ENCODE measurements around the gene ANKRD23. TPM values are rescaled to one million over a fixed set of nuclear protein-coding genes. Genes with fewer than 3 reads are reported as not detected.
"Not testable (repeated sequence)": the region's sequence is repeated elsewhere in the genome, so short reads cannot be mapped to it uniquely, and the experiment has no call there.

Gene ANKRD23
- total RNA-seq, 1 donor from 2014 or later = 12.5 TPM

GRCh38 chr2:96808176-96808837, 35.5 kb downstream of the ANKRD23 start:
- Mint-ChIP-seq H3K36me3 (peaks cover 24% of the 10 kb centered on the region), H3K27me3 (ENCODE audit: low read depth) (no peaks in the 10 kb centered on the region), H3K27ac (no peak overlapping the region), H3K4me3 (no peak overlapping the region), H3K4me1 (no peaks in the 10 kb centered on the region), H3K9me3 (no peaks in the 10 kb centered on the region)
- DNase-seq (ENCODE audit: low spot score in 2 of 2, unreplicated experiment in 2 of 2) = no peak
- no peak for TF ChIP-seq CTCF (IDR thresholded peaks at IDR 0.05; ENCODE audit: unreplicated experiment)

- no peak for DNase-seq (ENCODE audit: low spot score in 2 of 2, unreplicated experiment in 2 of 2)
- H3K27ac Mint-ChIP-seq = no peak overlapping the region
- H3K36me3 Mint-ChIP-seq = peaks cover 22% of the 10 kb centered on the region
- H3K27me3 Mint-ChIP-seq (ENCODE audit: low read depth) = no peaks in the 10 kb centered on the region
- no peak for TF ChIP-seq CTCF (IDR thresholded peaks at IDR 0.05; ENCODE audit: unreplicated experiment)
- no peaks in the 10 kb centered on the region for H3K9me3 Mint-ChIP-seq
- no peaks in the 10 kb centered on the region for H3K4me1 Mint-ChIP-seq
- H3K4me3 Mint-ChIP-seq = no peak overlapping the region
These were observed 36.7 kb downstream of the ANKRD23 start for GRCh38 chr2:96807127-96807471.

- DNase-seq (ENCODE audit: low spot score in 2 of 2, unreplicated experiment in 2 of 2) = no peak
- Mint-ChIP-seq H3K4me1 (no peaks in the 10 kb centered on the region), H3K36me3 (peaks cover 22% of the 10 kb centered on the region), H3K9me3 (no peaks in the 10 kb centered on the region), H3K27ac (no peak overlapping the region), H3K27me3 (ENCODE audit: low read depth) (no peaks in the 10 kb centered on the region), H3K4me3 (no peak overlapping the region)
- no peak for TF ChIP-seq CTCF (IDR thresholded peaks at IDR 0.05; ENCODE audit: unreplicated experiment)
These were observed 37.2 kb downstream of the ANKRD23 start for GRCh38 chr2:96806468-96807126.

GRCh38 chr2:96805946-96806345, 37.9 kb downstream of the ANKRD23 start:
- not testable (repeated sequence) for H3K4me1 Mint-ChIP-seq; DNase-seq (ENCODE audit: low spot score in 2 of 2, unreplicated experiment in 2 of 2); H3K27ac Mint-ChIP-seq; H3K4me3 Mint-ChIP-seq; H3K9me3 Mint-ChIP-seq; H3K27me3 Mint-ChIP-seq (ENCODE audit: low read depth)
- H3K36me3 Mint-ChIP-seq = peaks cover 22% of the 10 kb centered on the region

GRCh38 chr2:96804986-96805385, 38.8 kb downstream of the ANKRD23 start:
- no peak for TF ChIP-seq CTCF (IDR thresholded peaks at IDR 0.05; ENCODE audit: unreplicated experiment)
- H3K9me3 Mint-ChIP-seq = no peaks in the 10 kb centered on the region
- no peak overlapping the region for H3K4me3 Mint-ChIP-seq
- no peak for DNase-seq (ENCODE audit: low spot score in 2 of 2, unreplicated experiment in 2 of 2)
- H3K27me3 Mint-ChIP-seq (ENCODE audit: low read depth) = no peaks in the 10 kb centered on the region
- no peaks in the 10 kb centered on the region for H3K4me1 Mint-ChIP-seq
- no peak overlapping the region for H3K27ac Mint-ChIP-seq
- H3K36me3 Mint-ChIP-seq = peaks cover 19% of the 10 kb centered on the region

GRCh38 chr2:96802721-96803120, 41.1 kb downstream of the ANKRD23 start:
- Mint-ChIP-seq H3K4me1 (no peaks in the 10 kb centered on the region), H3K27me3 (ENCODE audit: low read depth) (no peaks in the 10 kb centered on the region), H3K27ac (no peak overlapping the region), H3K9me3 (no peaks in the 10 kb centered on the region), H3K36me3 (peaks cover 13% of the 10 kb centered on the region), H3K4me3 (no peak overlapping the region)
- DNase-seq (ENCODE audit: low spot score in 2 of 2, unreplicated experiment in 2 of 2) = no peak
- no peak for TF ChIP-seq CTCF (IDR thresholded peaks at IDR 0.05; ENCODE audit: unreplicated experiment)

All from mesothelial cell of epicardium (in vitro differentiated cells).